HCT116 (cell line): ENCODE results near the gene RAMP3.

Experiments
- CEBPB ChIP-seq: IDR thresholded peaks from 2 replicates; pipeline ENCODE4 v1.6.1; 2012; ENCODE audit warnings: low read depth
- JUND ChIP-seq: IDR thresholded peaks from 2 replicates; pipeline ENCODE4 v1.6.1; 2012
- TF ChIP-seq, protein P1 (sequence below): IDR thresholded peaks from 2 replicates; pipeline ENCODE4 v1.6.1; 2012
- TF ChIP-seq, protein P2 (sequence below), 3 experiments: fragments of 200-600 bp in 1 of 3; sonication (generic) in 1 of 3; IDR thresholded peaks in 2 of 3; conservative IDR thresholded peaks in 1 of 3; 2 replicates each; pipeline ENCODE4 v1.5.1; 2012 to 2017; ENCODE audit warnings: low read depth in 2 of 3, low read length in 2 of 3, antibody characterized with exemption in 1 of 3, borderline replicate concordance in 1 of 3, control low read depth in 1 of 3, mild to moderate bottlenecking in 1 of 3, mixed read lengths in 1 of 3, mixed run types in 1 of 3, moderate library complexity in 1 of 3; ENCODE audit not compliant: insufficient read depth in 1 of 3

DNA sequence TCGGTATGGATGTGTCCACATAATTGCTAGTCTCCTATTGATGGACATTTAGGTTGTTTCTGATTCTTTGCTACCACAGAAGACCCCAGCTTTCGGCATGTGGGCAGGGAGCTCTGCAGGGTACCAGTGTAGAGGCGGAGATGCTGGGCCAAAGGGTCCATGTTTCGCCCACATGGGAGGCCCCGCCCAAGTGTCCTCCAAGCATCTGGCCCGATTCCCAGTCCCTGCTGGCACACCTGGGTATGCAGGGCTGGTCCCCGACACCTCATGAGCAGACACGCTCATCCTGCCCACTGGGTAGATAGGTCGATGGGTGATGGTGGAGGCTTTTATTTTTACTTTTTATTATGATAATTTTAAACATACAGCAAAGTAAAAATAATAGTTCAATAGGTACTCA, 26.7 kb upstream of the RAMP3 start:
- TF ChIP-seq, protein P1, sequence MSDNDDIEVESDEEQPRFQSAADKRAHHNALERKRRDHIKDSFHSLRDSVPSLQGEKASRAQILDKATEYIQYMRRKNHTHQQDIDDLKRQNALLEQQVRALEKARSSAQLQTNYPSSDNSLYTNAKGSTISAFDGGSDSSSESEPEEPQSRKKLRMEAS = no peak
- TF ChIP-seq JUND (no peak), CEBPB (no peak)
- TF ChIP-seq, protein P2, sequence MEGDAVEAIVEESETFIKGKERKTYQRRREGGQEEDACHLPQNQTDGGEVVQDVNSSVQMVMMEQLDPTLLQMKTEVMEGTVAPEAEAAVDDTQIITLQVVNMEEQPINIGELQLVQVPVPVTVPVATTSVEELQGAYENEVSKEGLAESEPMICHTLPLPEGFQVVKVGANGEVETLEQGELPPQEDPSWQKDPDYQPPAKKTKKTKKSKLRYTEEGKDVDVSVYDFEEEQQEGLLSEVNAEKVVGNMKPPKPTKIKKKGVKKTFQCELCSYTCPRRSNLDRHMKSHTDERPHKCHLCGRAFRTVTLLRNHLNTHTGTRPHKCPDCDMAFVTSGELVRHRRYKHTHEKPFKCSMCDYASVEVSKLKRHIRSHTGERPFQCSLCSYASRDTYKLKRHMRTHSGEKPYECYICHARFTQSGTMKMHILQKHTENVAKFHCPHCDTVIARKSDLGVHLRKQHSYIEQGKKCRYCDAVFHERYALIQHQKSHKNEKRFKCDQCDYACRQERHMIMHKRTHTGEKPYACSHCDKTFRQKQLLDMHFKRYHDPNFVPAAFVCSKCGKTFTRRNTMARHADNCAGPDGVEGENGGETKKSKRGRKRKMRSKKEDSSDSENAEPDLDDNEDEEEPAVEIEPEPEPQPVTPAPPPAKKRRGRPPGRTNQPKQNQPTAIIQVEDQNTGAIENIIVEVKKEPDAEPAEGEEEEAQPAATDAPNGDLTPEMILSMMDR (IDR thresholded peaks at IDR 0.05 in 2 of 3, conservative IDR thresholded peaks at IDR 0.05 in 1 of 3; ENCODE audit: borderline replicate concordance in 1 of 3, insufficient read depth in 1 of 3, low read depth in 2 of 3, low read length in 2 of 3) = no peak
